Smooth muscle cell (in vitro differentiated cells): ENCODE results near the gene OPRM1. TPM values are rescaled to one million over a fixed set of nuclear protein-coding genes. Genes with fewer than 3 reads are reported as not detected.

Source experiments
- DNase-seq: peaks from one replicate; lab custom pipeline; 2025; ENCODE audit not compliant: unreplicated experiment; lab: John Stamatoyannopoulos, UW
- H2AFZ ChIP-seq: fragments of 200-600 bp; sonication (generic); 2 replicates; pipeline ENCODE4 v1.6.0; 2016; ENCODE audit warnings: antibody characterized with exemption, low read depth, mild to moderate bottlenecking
- H3F3A ChIP-seq: fragments of 200-600 bp; sonication (generic); 2 replicates; pipeline ENCODE4 v1.6.0; 2017; ENCODE audit warnings: antibody characterized with exemption, low read depth
- H3K27ac ChIP-seq: fragments of 200-600 bp; sonication (generic); 2 replicates; pipeline ENCODE4 v1.5.1; 2016; ENCODE audit warnings: low read depth, mild to moderate bottlenecking
- H3K27me3 ChIP-seq: fragments of 200-600 bp; sonication (generic); 2 replicates; pipeline ENCODE4 v1.6.1; 2016; ENCODE audit warnings: low read depth, mild to moderate bottlenecking
- H3K36me3 ChIP-seq: fragments of 200-600 bp; sonication (generic); 2 replicates; pipeline ENCODE4 v1.5.1; 2016; ENCODE audit warnings: low read depth
- H3K4me1 ChIP-seq: fragments of 200-600 bp; sonication (generic); 2 replicates; pipeline ENCODE4 v1.5.1; 2016; ENCODE audit warnings: low read depth
- H3K4me2 ChIP-seq: fragments of 200-600 bp; sonication (generic); 2 replicates; pipeline ENCODE4 v1.6.0; 2016; ENCODE audit warnings: mild to moderate bottlenecking
- H3K4me3 ChIP-seq: fragments of 200-600 bp; sonication (generic); 2 replicates; pipeline ENCODE4 v1.5.1; 2016; ENCODE audit warnings: mild to moderate bottlenecking
- H3K79me2 ChIP-seq: fragments of 200-600 bp; sonication (generic); 2 replicates; pipeline ENCODE4 v1.6.0; 2016; ENCODE audit warnings: low read depth, mild to moderate bottlenecking
- H3K9ac ChIP-seq: fragments of 200-600 bp; sonication (generic); 2 replicates; pipeline ENCODE4 v1.6.0; 2016; ENCODE audit warnings: low read depth
- H3K9me3 ChIP-seq: fragments of 200-600 bp; sonication (generic); replicated peaks from 2 replicates; pipeline ENCODE4 v1.5.1; 2016; ENCODE audit warnings: low read depth
- H4K20me1 ChIP-seq: fragments of 200-600 bp; sonication (generic); 2 replicates; pipeline ENCODE4 v1.6.0; 2016; ENCODE audit warnings: low read depth
- CTCF ChIP-seq: fragments of 200-600 bp; sonication (generic); IDR thresholded peaks from 2 replicates; pipeline ENCODE4 v1.5.1; 2017; ENCODE audit warnings: borderline replicate concordance, mild to moderate bottlenecking, antibody characterized with exemption; ENCODE audit not compliant: insufficient read depth, poor library complexity, severe bottlenecking
- WGBS: methylation state at CpG from one replicate; pipeline ENCODE4 v1.1.7; 2016; ENCODE audit warnings: low lambda C conversion rate; 5-methylcytosine and 5-hydroxymethylcytosine counted together
- polyA plus RNA-seq: library from polyadenylated mRNA; unstranded; fragments of >200 nt; fragmentation: Nextera tagmentation; extraction: Ambion mirVana; gene quantifications from 2 replicates; pipeline ENCODE4 v1.2.1, GENCODE V29; 2016
- total RNA-seq: library from RNA; depleted of rRNA; stranded (reverse); fragments of >200 nt; gene quantifications from 2 replicates; pipeline ENCODE4 v1.2.3, GENCODE V29; 2014

The OPRM1 gene
- total and polyA plus RNA-seq, 2 experiments from 2014 or later: not detected

GRCh38 chr6:154092326-154092962 lies 53.4 kb downstream of the OPRM1 start:
- H4K20me1 ChIP-seq: no peaks in the 10 kb centered on the region
- no peak for TF ChIP-seq CTCF
- DNase-seq: no peak
- H3K4me2 ChIP-seq: no peak overlapping the region
- no peaks in the 10 kb centered on the region for H3F3A ChIP-seq
- H3K4me1 ChIP-seq: no peaks in the 10 kb centered on the region
- no peak overlapping the region for H3K9ac ChIP-seq
- no peaks in the 10 kb centered on the region for H3K79me2 ChIP-seq
- H3K4me3 ChIP-seq: no peak overlapping the region
- no peaks in the 10 kb centered on the region for H3K27me3 ChIP-seq
- no peak overlapping the region for H2AFZ ChIP-seq
- 76% methylated on average over 5 of the region's 5 CpGs for WGBS
- no peaks in the 10 kb centered on the region for H3K36me3 ChIP-seq
- no peak overlapping the region for H3K27ac ChIP-seq
- H3K9me3 ChIP-seq: no peaks in the 10 kb centered on the region

GRCh38 chr6:154093231-154094044 lies 54.4 kb downstream of the OPRM1 start:
- no peak overlapping the region for H2AFZ ChIP-seq
- no peaks in the 10 kb centered on the region for H4K20me1 ChIP-seq
- no peak overlapping the region for H3K4me3 ChIP-seq
- no peak overlapping the region for H3K27ac ChIP-seq
- no peaks in the 10 kb centered on the region for H3K4me1 ChIP-seq
- no peak overlapping the region for H3K9ac ChIP-seq
- TF ChIP-seq CTCF: no peak
- no peaks in the 10 kb centered on the region for H3K36me3 ChIP-seq
- H3F3A ChIP-seq: no peaks in the 10 kb centered on the region
- no peak for DNase-seq
- no peaks in the 10 kb centered on the region for H3K9me3 ChIP-seq
- H3K79me2 ChIP-seq: no peaks in the 10 kb centered on the region
- 79% methylated on average over 8 of the region's 8 CpGs for WGBS
- no peak overlapping the region for H3K4me2 ChIP-seq
- no peaks in the 10 kb centered on the region for H3K27me3 ChIP-seq

GRCh38 chr6:154095571-154095970 lies 56.5 kb downstream of the OPRM1 start:
- Histone ChIP-seq H3F3A (no peaks in the 10 kb centered on the region), H3K9me3 (no peaks in the 10 kb centered on the region), H3K9ac (no peak overlapping the region), H3K4me1 (no peaks in the 10 kb centered on the region), H3K27ac (no peak overlapping the region), H3K4me2 (no peak overlapping the region), H3K4me3 (no peak overlapping the region), H3K36me3 (no peaks in the 10 kb centered on the region), H2AFZ (no peak overlapping the region), H4K20me1 (no peaks in the 10 kb centered on the region), H3K27me3 (no peaks in the 10 kb centered on the region), H3K79me2 (no peaks in the 10 kb centered on the region)
- no peak for TF ChIP-seq CTCF
- no peak for DNase-seq
- 90% methylated on average over 5 of the region's 5 CpGs for WGBS
